ENCODE results near the gene RAB3C. TPM values are rescaled to one million over a fixed set of nuclear protein-coding genes. Genes with fewer than 3 reads are reported as not detected.

RAB3C gene
- total and polyA plus RNA-seq, 12 donors, result 0.08 to 4.9 (median 0.37) TPM

- intact Hi-C loops (cut with DNase I), result no loop called here
- no peak for DNase-seq
These were observed 139.3 kb downstream of the RAB3C start for GRCh38 chr5:58722160-58722559.

GRCh38 chr5:58724992-58725391 lies 142.1 kb downstream of the RAB3C start:
- intact Hi-C loops (cut with DNase I), result no loop called here
- 95 to 97% methylated on average over 2 of the region's 2 CpGs for WGBS, 2 donors
- Histone ChIP-seq H3K27me3 (no peaks in the 10 kb centered on the region), H3K4me1 (peaks cover 0 to 6% (median 0%) of the 10 kb centered on the region in 9 donors), H3K36me3 (no peaks in the 10 kb centered on the region), H3K4me3 (no peak overlapping the region), H3K27ac (no peak overlapping the region), H3K9me3 (peaks cover 0 to 20% (median 4%) of the 10 kb centered on the region in 11 donors)
- DNase-seq (no peak), ATAC-seq (no peak)
- TF ChIP-seq CTCF (IDR thresholded peaks at IDR 0.05), result no peak

More at GRCh38 chr5:58722160-58722559, 139.3 kb downstream of the RAB3C start:
- Histone ChIP-seq H3K4me3 (no peak overlapping the region), H3K4me1 (peaks cover 0 to 6% (median 0%) of the 10 kb centered on the region in 9 donors), H3K27ac (no peak overlapping the region), H3K9me3 (peaks cover 0 to 20% (median 4%) of the 10 kb centered on the region in 11 donors), H3K27me3 (peaks cover 0 to 4% (median 0%) of the 10 kb centered on the region in 7 donors), H3K36me3 (no peaks in the 10 kb centered on the region)
- 78 to 97% methylated on average over 1 of the region's 1 CpG for WGBS, 2 donors
- no peak for TF ChIP-seq CTCF (IDR thresholded peaks at IDR 0.05)
- no peak for ATAC-seq

- no peak for DNase-seq
- no peaks in the 10 kb centered on the region for H3K27me3 ChIP-seq
- no peaks in the 10 kb centered on the region for H3K36me3 ChIP-seq
- intact Hi-C loops (cut with DNase I), result no loop called here
- H3K27ac ChIP-seq, result no peak overlapping the region
- WGBS, 2 donors, result 90 to 91% methylated on average over 1 of the region's 1 CpG
- no peak overlapping the region for H3K4me3 ChIP-seq
- ATAC-seq, result no peak
- H3K9me3 ChIP-seq, result no peaks in the 10 kb centered on the region
- no peak for TF ChIP-seq CTCF (IDR thresholded peaks at IDR 0.05)
- no peaks in the 10 kb centered on the region for H3K4me1 ChIP-seq
These were observed 148.8 kb downstream of the RAB3C start for GRCh38 chr5:58731641-58732040.

GRCh38 chr5:58735637-58736036 lies 152.8 kb downstream of the RAB3C start:
- Histone ChIP-seq H3K4me1 (no peaks in the 10 kb centered on the region), H3K9me3 (no peaks in the 10 kb centered on the region), H3K4me3 (no peak overlapping the region), H3K27me3 (no peaks in the 10 kb centered on the region), H3K27ac (no peak overlapping the region), H3K36me3 (no peaks in the 10 kb centered on the region)
- DNase-seq (no peak), ATAC-seq (no peak)
- no peak for TF ChIP-seq CTCF (IDR thresholded peaks at IDR 0.05)
- 48 to 75% methylated on average over 1 of the region's 1 CpG for WGBS, 2 donors
- intact Hi-C loops (cut with DNase I), result no loop called here

All from heart right ventricle (tissue), 16 donors.